HuH-7 (cell line): Measurements from ENCODE around the gene VRK3.

Source experiments
- DNase-seq: peaks from one replicate; pipeline ENCODE4 v3.0.0; 2011; ENCODE audit warnings: low spot score

Gene VRK3

DNA sequence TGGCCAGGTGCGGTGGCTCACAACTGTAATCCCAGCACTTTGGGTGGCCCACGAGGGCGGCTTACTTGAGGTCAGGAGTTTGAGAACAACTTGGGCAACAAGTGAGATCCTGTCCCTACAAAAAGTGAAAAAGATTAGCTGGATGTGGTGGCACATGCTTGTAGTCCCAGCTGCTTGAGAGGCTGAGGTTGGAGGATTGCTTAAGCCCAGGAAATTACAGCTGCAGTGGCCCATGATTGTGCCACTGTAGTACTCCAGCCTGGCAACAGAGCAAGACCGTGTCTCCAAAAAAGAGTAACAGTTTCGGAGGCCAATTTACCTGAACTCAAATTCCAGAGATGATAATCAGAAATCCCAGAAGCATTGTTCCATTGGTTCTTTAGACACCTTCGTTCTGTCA lies 5.1 kb upstream of the VRK3 start:
- DNase-seq, result no peak

DNA sequence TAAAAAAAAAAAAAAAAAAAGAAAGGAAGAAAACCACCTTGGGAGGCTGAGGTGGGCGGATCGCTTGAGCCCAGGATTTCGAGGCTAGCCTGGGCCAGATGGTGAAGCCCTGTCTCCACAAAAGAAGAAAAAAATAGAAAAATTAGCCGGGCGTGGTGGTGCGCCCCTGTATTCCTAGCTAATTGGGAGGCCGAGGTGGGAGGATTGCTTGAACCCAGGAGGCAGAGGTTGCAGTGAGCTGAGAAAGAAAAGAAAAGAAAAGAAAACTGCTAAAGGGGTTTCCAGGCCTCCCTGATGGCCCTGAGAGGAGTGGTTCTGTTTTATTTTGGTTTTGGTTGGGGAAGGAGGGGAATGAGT lies 1.4 kb upstream of the VRK3 start:
- DNase-seq, result no peak

DNA sequence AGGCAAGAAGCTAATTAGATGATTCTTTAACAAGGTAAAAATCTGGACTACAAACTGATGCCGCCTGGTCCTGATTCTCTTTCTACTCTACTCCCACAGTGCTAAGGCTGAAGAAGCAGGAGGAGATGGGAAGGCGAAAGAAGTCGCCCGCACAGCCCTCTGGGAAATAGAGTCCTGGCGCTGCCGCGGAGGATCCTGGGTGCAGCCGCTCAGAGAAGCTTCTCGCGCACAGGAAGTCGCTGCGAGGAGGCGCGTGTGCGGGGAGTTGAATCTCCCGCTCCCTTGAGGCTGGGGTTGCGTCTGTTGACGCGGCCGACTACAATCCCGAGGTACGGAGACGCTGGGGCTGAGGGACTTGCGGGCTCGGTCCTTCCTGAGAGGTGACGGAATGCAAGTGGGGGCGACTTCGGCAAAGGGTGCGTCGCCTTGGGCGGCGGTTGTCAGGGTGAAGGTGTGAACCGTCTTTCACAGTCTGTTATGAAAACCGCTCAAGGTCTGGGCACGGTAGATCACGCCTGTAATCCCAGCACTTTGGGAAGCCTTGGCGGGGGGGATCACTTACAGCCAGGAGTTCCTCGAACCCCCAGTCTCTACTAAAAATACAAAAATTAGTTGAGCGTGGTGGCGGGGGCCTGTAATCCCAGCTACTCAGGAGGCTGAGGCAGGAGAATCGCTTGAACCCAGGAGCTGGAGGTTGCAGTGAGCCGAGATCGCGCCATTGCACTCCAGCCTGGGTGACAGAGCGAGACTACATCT lies 800 bp upstream of the VRK3 start, which contains the start of gene ZNF473:
TSS of gene ZNF473 (plus strand) at position 212 of the 756 bp plus-strand sequence. CDS start 5,078 bp downstream, outside the sequence.
- DNase-seq, result peak; percentile 83

DNA sequence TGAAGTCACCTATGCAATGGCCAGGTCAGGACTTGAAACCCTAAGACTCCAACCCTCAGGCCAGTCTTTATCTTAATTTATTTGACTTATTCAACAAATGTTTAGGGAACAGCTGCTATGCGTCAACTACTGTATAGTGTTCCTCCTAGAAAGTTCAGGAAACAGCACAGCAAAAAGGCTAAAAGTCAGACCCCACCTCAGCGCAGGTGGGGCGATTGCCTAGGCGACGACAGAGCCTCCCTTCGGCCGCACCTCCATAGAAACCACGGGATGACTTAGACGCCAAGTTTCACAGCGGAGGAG lies 502 bp downstream of the VRK3 start:
- no peak for DNase-seq

DNA sequence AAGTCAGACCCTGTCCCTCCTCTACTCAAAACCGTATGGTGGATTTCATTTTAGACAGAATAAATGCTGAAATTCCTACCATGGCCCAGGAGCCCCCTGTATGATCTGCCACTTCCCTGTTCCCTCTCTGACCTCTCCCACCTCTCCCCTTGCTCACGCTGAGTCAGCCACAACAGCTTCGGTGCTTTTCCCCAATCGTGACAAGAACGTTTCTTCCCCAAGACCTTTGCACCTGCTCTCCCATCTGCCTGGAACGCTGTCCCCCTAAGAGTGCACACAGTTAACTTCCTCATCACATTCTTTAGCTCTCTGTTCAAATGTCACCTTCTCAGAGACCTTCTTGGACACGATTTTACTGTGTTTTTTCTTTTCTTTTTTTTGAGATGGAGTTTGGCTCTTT lies 2.3 kb downstream of the VRK3 start:
- no peak for DNase-seq

DNA sequence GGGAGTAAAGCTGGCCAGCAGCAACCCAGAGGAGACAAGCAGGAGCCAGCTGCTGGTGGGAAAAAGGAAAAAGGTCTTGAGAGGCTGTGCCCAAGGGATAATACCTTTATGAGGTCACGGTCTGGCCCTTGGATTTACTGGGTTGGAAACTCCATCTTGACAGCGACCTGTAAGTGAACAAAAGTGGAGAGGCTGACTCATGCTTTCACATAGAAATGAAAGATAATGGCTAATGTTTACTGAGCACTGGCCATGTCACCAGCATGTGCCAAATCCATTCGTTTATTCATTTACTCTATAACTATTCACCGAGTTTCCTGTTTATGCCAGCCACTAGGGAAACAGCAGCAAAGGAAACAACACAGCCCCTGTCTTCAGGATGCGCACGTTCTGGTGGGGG lies 4.7 kb downstream of the VRK3 start:
- DNase-seq, result no peak

DNA sequence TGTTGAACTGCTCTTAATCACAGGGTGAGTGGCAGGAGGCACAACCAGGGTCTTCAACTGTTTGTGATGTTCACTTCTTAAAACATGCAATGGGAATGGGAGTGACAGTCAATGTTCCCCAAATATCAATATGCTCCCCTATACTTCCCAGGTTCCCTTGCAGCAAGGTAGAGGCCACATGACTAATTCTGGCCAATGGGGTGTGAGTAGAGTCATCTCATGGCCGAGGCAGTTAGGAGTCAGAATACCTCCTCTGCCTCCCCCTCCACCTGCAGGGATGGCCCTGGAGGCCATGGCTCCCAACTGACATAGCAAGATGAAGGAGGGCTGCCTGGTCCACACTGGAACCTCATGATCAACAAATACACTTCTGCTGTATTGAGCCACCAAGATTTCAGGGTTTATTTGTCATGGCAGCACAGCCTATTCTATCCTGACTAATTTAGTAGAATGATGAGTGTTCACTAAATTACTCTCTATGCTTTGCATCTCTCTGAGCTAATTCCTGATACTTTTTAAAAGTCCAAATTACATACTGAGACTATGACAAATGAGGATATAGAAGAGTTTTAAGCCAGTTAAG lies 8.9 kb downstream of the VRK3 start:
- DNase-seq, result no peak

DNA sequence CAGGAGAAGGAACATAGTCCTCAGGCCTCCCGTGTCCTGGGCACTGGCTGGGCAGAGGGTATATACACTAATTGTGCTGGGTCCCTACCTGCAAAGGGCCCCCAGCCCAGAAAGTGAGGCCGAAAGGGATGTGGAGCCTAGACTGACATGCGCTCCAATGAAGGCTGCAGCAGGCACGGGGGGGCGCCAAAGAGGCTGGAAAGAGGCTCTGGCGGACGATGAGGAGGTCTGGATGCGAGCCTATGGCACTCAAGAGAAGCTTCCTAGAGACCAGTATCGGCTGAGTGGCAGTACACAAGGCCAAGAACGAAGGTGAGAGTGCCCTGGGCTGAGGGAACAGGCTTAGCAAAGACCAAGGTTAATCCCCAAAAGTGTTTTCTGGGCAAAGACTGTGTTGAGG lies 16.6 kb downstream of the VRK3 start:
- DNase-seq, result peak; percentile 37

DNA sequence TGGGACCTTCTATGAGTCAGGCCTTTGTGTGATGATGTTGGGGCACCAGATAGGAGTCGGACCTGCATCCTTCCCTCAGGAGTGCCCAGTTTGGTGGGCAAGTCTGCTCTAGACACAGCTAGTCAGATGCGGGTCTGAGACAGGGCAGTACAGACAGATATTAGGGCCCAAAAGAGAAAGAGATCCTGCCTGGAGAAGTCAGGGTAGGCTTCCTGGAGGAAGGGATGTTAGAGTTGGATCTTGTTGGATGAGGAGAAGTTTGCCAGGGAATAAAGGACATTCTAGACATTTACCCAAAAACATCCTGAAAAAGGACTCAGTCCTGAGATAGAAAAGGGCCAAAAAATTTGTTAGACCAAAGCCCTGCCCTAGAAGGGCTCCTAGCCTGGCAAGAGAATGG lies 17.2 kb downstream of the VRK3 start:
- no peak for DNase-seq

DNA sequence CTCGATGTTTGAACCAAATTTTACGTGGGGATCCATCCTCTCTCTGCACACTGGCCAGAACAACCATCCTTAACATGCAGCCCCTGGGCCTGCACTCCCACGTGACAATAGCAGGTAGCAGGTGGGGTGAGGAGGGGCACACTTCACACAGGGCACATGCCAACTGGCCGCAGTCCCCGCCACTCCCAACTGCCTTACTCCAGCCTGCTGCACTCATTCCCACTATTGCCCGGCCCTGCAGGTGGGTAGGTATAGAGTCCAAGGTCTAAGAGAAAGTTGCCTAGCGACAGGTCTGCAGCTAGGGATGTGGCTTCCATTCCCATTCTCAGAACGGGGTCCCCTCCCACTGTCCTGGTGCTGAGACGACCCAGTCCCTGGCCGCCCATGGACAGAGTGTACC lies 18.0 kb downstream of the VRK3 start:
- DNase-seq, result no peak

DNA sequence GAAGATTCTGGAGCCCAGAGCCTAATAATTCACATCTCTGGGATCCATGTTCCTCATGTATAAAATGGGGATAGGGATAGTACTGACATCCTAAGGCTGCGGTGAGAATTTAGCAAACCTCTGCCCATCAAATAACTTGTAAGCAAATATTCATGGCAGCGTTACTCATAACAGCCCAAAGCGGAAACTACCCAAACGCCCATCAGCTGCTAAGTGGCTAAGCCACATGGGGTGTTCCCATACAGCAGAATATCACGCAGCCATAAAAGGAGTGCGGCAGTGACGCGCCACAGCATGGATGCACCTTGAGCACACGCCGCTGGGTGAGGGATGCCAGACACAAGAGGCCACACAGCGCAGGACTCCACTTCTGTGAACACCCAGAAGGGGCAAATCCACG lies 19.7 kb downstream of the VRK3 start:
- no peak for DNase-seq

DNA sequence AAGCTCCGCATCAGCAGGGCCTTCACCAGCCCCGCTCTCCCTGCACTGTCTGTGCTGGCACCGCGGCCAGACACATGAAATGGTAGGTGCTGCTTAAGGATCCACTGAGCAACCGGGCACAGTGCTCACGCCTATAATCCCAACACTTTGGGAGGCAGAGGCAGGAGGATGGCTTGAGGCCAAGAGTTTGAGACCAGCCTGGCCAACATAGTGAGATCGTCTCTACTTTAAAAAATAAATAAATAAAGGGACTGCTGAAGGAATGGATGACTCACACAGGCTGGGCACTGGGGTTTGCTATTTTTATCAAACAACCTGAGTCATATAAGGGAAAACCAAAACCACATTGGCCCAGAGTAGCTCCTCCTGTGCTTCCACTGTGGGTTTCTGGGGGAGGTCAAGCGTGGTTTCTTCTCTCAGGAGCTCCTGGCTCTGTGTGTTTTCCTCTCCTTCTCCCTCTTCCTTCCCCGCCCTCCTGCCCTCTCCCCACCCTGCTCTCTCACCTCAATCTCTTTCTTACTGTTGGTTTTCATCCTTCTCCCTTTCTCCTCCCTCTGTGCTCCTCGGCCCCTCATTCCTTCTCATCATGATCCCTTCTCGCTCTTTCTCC lies 21.3 kb downstream of the VRK3 start:
- no peak for DNase-seq

DNA sequence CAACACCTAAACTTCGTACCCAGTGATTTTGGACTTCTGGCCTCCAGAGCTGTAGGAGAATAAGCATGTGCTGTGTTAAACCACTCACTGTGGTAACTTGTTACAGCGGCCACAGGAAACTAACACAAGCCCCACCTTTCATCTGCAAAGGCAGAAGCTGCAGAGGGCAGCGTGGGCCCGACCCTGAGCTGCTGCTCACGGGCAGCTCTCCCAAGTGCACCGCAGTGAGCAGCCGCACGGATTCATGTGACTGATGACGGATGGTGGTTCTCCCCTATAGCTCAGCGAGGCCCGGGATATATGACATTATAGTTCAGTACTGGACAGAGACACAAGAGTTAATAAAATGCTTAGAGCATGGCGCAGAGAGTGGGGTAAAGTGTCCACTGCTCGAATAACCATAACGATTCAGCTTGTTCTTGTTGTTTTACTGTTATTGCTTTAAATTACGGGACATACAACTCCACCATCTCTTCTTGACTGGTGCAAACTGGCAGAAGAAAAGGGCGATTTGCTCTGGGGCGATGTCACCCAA lies 21.9 kb downstream of the VRK3 start:
- DNase-seq, result no peak

DNA sequence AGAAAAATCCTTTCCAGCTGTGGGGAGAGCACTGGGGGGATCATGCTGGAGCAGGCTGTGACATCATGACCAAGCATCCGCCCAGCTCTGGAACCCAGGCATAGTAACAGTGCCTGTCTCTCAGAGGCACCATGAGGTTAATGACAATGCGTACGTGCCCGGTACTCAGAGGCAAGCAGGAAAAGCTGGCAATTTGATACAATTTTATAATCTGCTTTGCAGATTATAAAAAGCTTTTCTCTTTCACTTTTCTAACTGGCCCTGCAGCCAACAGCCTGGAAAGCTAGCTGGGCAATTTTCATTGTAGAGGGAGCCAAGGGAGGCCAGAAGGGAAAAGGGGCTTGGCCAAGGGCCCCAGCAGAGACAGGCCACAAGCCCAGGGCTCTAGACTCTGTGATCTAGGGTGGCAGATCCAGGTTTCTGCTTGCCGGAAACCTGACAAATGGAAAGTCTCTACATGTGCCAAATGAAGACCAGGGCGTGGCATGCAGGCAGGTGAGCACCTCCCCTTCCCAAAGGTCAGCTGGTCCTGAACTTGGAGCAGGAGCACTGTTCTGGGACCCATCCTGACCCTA lies 22.7 kb downstream of the VRK3 start:
- no peak for DNase-seq

DNA sequence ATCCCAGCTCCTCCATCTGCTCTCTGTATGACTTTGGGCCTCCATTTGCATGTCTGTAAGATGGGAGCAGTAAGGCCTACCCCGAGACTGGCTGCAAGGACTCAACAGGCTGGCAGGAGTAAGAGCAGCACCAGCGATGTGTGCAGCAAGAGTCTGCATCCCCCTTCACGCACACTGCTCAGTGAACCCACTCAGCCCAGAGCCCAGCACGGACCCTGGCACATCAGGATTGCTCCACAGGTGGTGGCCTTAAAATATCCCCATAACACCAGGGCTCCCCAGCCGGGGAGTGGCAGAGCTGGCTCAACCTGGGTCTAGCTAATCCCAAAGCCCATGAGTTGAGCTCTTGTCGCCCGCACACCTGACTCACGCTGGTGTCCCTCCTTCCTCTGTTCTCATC lies 23.4 kb downstream of the VRK3 start:
- DNase-seq, result no peak

DNA sequence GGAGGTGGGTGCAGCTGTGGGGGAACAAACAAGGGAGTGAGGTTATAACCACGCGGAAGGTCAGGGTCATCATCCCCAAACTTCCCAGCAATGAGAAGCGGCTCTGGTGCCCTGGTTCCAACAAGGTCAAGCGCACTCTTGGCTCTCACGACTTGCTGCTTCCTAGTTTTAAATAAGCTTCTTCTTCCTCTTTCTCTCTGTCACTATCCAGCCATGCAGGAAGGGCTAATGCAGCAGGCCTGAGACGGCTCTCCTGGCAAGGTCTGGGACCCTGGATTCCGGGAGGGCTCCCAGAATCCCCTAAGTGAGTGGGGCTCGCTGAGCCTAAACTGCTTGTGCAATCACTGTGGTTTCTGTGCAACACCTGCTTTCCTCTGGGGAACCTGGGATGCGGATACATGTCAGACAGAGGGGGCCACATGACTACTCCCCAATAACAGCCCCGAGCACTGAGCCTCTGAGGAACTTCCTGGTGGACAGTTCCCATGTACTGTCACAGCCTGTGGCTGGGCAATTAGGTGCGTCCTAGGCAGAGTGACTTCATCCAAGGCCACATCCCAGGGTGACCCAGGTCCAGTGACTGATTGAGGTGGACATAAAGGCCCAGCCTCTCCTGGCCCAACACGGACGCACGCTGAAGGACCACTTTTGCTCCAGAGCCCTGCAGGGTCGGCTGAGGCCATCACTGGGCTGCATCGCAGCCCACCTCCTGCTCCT lies 24.2 kb downstream of the VRK3 start:
- DNase-seq, result no peak

DNA sequence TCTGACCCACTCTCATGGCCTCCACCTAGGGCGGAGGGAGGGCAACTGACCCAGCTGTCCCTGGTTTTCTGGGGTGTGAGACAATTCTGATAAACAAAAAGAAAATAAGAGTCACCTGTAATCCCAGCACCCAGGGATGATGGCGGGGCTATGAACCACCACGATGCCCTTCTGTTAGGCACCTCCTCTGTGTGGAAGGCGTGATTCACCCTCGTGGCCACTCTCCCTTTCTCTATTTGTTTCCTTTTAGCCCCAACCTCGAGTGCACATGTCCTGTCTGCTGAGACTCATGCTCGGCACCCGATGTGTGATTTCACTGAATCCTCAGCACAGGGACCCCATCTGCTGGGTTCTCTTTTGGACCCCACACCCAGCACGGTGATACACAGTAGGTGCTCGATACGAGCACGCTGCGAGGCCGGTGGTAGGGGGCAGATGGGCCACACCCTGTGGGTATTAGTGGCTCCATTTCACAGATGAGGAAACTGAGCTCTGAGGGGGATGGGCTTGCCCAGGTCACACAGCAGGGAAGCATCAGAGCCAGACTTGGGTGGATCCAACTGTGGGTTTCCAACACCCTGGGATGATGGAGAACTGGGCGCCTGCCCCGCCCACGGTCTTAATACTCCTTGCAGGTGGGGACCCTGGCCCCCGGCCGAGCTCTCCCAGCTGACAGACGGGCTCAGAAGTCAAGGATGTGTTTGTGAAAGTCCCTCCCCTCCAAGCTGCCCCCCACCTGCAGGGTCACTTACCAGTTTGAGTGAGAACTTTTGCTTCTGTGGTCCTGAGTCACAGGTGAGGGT lies 24.9 kb downstream of the VRK3 start:
- DNase-seq, result no peak

DNA sequence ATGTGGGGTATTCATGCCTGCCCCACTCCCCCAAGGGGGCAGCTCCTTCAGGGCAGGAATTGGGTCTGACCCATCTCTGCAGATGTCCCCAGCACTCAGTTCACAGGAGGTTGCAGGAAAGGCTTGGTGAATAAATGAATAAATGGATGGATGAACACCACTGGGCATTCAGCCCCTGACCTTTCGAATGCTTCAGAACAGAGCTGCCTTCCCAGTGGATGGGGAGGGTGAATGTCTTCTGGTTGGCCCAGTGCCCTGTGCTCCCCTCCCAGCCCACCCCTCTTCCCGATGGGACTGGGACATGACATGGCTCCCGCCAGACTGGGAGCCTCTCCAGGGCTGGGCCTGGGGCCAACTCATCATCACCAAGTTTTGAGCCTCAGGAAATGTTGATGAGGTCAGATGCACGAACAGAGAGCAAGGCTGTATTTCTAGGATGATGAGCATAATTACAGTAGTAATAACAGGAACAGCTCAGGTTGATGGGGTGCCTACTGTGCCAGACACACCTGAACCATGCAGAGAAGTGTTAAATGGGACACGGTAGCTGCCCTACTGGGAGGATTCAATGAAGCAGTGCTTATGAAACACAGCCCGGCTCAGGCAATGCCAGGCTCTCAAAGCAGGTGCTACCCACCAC lies 25.7 kb downstream of the VRK3 start:
- no peak for DNase-seq

DNA sequence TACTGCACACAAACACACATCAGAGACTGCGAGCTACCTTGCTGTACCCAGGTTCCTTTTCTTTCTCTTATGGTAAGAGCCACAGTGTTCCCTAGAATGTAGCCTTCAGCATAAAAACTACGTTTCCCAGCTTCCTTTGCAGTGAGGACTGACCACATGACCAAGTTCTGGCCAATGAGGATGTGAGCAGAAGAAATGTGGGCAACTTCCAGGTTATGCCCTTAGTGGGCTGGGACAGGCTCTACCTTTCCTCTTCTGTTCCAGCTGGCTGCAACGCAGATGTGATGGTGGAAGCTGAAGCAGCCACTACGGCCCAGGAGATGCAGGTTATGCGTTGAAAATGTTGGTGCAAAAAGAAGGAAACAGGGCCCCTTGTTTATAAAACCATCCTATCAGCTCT lies 27.5 kb downstream of the VRK3 start:
- peak; percentile 56 for DNase-seq

DNA sequence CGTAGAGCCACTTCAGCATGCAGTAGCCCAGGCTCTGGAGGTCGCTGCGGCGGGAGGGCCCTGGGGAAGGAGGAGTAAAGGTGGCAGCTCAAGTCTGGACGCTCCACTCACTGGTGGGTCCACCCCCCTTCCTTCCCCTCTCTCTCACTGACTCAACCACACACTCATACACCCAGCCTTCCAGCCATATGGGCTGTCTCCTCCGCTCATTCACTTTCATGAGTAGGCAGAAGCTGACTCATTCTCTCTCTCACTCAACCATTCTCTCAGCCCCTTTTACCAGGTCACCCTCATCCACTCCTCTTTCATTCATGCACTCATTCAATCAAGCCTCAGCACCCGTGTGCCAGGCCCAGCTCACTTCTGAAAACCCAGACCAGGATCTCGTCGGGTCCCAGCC lies 36.7 kb downstream of the VRK3 start:
- no peak for DNase-seq

DNA sequence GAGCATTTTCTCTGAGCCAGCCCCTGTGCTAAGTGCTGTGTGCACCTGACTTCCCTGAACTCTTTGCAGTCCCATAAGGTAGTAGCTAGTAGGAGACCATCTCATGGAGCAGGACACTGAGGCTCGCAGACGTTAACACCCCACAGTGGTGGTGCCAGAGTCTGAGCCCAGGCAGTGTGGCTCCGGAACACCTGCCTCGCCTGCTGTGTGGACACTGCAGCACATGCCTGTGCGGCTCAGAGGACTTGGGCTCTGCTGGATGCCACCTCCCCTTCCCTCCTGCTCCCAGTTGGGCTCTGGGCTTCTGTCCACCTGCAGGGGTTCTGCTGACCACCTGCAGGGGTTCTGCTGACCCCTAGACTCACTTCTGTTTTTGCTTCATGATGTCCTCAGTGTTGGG lies 37.2 kb downstream of the VRK3 start:
- DNase-seq, result no peak
